DOHH2 (cell line): ENCODE data around the gene TMCC1.

Experiments used
- H3F3A ChIP-seq: fragments of 200-600 bp; sonication (generic), shearing (Covaris generic); 2 replicates; pipeline ENCODE4 v1.6.0; 2016; ENCODE audit warnings: antibody characterized with exemption, mild to moderate bottlenecking; ENCODE audit not compliant: control insufficient read depth, insufficient read depth
- H3K27ac ChIP-seq: fragments of 200-600 bp; sonication (generic); 2 replicates; pipeline ENCODE4 v1.5.1; 2014; ENCODE audit warnings: low read depth, mild to moderate bottlenecking, low read length, moderate library complexity
- H3K27me3 ChIP-seq: fragments of 200-600 bp; sonication (generic); 2 replicates; pipeline ENCODE4 v1.6.1; 2014; ENCODE audit warnings: mild to moderate bottlenecking, low read length, mixed read lengths; ENCODE audit not compliant: control insufficient read depth
- H3K36me3 ChIP-seq: fragments of 200-600 bp; sonication (generic); 2 replicates; pipeline ENCODE4 v1.6.1; 2014; ENCODE audit warnings: mild to moderate bottlenecking, low read length, moderate library complexity, mixed read lengths; ENCODE audit not compliant: control insufficient read depth
- H3K4me1 ChIP-seq: fragments of 200-600 bp; sonication (generic); 2 replicates; pipeline ENCODE4 v1.6.1; 2014; ENCODE audit warnings: mild to moderate bottlenecking, low read length, mixed read lengths; ENCODE audit not compliant: control insufficient read depth
- H3K4me2 ChIP-seq: fragments of 200-600 bp; sonication (generic); 2 replicates; pipeline ENCODE4 v1.6.0; 2014; ENCODE audit warnings: mild to moderate bottlenecking, low read length, moderate library complexity
- H3K4me3 ChIP-seq: fragments of 200-600 bp; sonication (generic); 2 replicates; pipeline ENCODE4 v1.5.1; 2014; ENCODE audit warnings: mild to moderate bottlenecking, low read length, mixed read lengths
- H3K79me2 ChIP-seq: fragments of 200-600 bp; sonication (generic); 2 replicates; pipeline ENCODE4 v1.6.1; 2014; ENCODE audit warnings: mild to moderate bottlenecking, low read length, mixed read lengths; ENCODE audit not compliant: control insufficient read depth
- H3K9me2 ChIP-seq: fragments of 200-600 bp; sonication (generic); replicated peaks from 2 replicates; pipeline ENCODE4 v1.6.1; 2014; ENCODE audit warnings: mild to moderate bottlenecking, low read length, mixed read lengths; ENCODE audit not compliant: control insufficient read depth
- H3K9me3 ChIP-seq: fragments of 200-600 bp; sonication (generic); 2 replicates; pipeline ENCODE4 v1.6.1; 2014; ENCODE audit warnings: antibody characterized with exemption, low read length, mixed read lengths; ENCODE audit not compliant: control insufficient read depth, insufficient read depth
- H4K20me1 ChIP-seq: fragments of 200-600 bp; sonication (generic); 2 replicates; pipeline ENCODE4 v1.6.0; 2014; ENCODE audit warnings: low read depth, mild to moderate bottlenecking, antibody characterized with exemption, low read length, moderate library complexity; ENCODE audit not compliant: control insufficient read depth, insufficient read depth
- CTCF ChIP-seq: fragments of 200-600 bp; sonication (generic); IDR thresholded peaks from one replicate; pipeline ENCODE4 v1.5.1; 2014; ENCODE audit warnings: antibody characterized with exemption, mild to moderate bottlenecking, low read depth, low read length; ENCODE audit not compliant: poor library complexity, severe bottlenecking
- EZH2phosphoT487 ChIP-seq: fragments of 200-600 bp; sonication (generic); IDR thresholded peaks from 2 replicates; pipeline ENCODE4 v1.6.1; 2017; ENCODE audit warnings: borderline replicate concordance, mild to moderate bottlenecking, antibody characterized with exemption, low read length, moderate library complexity, mixed read lengths

The TMCC1 gene

GRCh38 chr3:129749692-129750091 is 143.8 kb downstream of the TMCC1 start:
- Histone ChIP-seq H3F3A (no peaks in the 10 kb centered on the region), H3K4me3 (no peak overlapping the region), H3K79me2 (no peaks in the 10 kb centered on the region), H3K36me3 (no peaks in the 10 kb centered on the region), H3K9me2 (no peaks in the 10 kb centered on the region), H3K9me3 (peaks cover 9% of the 10 kb centered on the region), H3K27ac (no peak overlapping the region), H3K4me1 (no peaks in the 10 kb centered on the region), H3K4me2 (no peak overlapping the region), H3K27me3 (no peaks in the 10 kb centered on the region), H4K20me1 (no peaks in the 10 kb centered on the region; the same call in 1 of the 2 replicates)
- no peak for TF ChIP-seq EZH2phosphoT487
- TF ChIP-seq CTCF = no peak

GRCh38 chr3:129747992-129748391 is 145.5 kb downstream of the TMCC1 start:
- no peaks in the 10 kb centered on the region; the same call in 1 of the 2 replicates for H4K20me1 ChIP-seq
- H3K79me2 ChIP-seq = no peaks in the 10 kb centered on the region
- no peak overlapping the region for H3K4me3 ChIP-seq
- no peak overlapping the region for H3K4me2 ChIP-seq
- H3K27me3 ChIP-seq = no peaks in the 10 kb centered on the region
- no peak for TF ChIP-seq CTCF
- H3K9me3 ChIP-seq = peaks cover 7% of the 10 kb centered on the region
- no peaks in the 10 kb centered on the region for H3F3A ChIP-seq
- no peaks in the 10 kb centered on the region for H3K36me3 ChIP-seq
- no peak overlapping the region for H3K27ac ChIP-seq
- no peaks in the 10 kb centered on the region for H3K9me2 ChIP-seq
- H3K4me1 ChIP-seq = no peaks in the 10 kb centered on the region

DNA sequence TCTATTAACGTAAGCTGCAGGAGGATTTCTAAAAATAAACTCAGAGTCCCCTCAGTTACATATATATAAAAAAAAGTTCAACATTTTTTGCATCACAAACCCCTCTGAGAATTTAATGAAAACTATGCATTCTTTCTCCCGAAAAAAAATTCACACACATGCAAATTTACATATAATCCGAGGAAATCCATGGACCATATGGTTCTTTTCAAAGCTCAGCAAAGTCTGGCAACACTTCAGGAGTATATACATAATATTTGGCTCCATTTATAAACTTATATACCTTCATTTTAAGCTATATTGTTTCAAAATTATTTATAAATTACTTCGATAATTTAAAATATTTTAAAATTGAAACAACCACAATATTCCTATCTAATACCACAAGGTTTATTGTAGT is 146.4 kb downstream of the TMCC1 start:
- Histone ChIP-seq H3K4me2 (no peak overlapping the region), H3K9me3 (no peaks in the 10 kb centered on the region), H3K36me3 (no peaks in the 10 kb centered on the region), H3K4me1 (no peaks in the 10 kb centered on the region), H3K9me2 (no peaks in the 10 kb centered on the region), H4K20me1 (no peaks in the 10 kb centered on the region; the same call in 1 of the 2 replicates), H3K4me3 (no peak overlapping the region), H3K27ac (no peak overlapping the region), H3K79me2 (no peaks in the 10 kb centered on the region), H3K27me3 (no peaks in the 10 kb centered on the region), H3F3A (no peaks in the 10 kb centered on the region)
- TF ChIP-seq EZH2phosphoT487 = no peak
- no peak for TF ChIP-seq CTCF

DNA sequence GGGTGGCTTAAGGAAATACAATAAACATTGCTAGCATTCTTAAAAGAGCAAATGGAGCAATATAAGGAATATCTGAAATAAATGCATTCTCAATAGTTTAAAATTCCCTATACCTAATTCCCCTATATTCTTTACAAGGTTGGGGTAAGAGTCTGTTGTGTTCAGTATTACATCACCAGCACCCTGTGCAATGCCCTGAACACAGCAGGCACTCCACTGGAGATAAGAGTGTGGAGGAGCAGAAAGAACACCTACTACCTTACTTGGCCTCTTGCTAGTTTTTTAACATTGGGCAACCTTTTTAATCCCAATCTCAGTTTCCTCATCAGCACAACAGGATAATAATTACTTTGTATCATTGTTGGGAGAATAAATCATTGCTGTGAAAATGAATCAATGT is 146.9 kb downstream of the TMCC1 start:
- H3K9me2 ChIP-seq = no peaks in the 10 kb centered on the region

More for the DNA sequence above, 146.9 kb downstream of the TMCC1 start:
- H3K27me3 ChIP-seq = no peaks in the 10 kb centered on the region
- no peaks in the 10 kb centered on the region for H3K4me1 ChIP-seq
- H3K4me3 ChIP-seq = no peak overlapping the region
- H3K79me2 ChIP-seq = no peaks in the 10 kb centered on the region
- no peak for TF ChIP-seq EZH2phosphoT487
- no peak for TF ChIP-seq CTCF
- no peaks in the 10 kb centered on the region for H3F3A ChIP-seq
- H3K9me3 ChIP-seq = no peaks in the 10 kb centered on the region
- H3K27ac ChIP-seq = no peak overlapping the region
- H4K20me1 ChIP-seq = no peaks in the 10 kb centered on the region; the same call in 1 of the 2 replicates
- H3K4me2 ChIP-seq = no peak overlapping the region
- no peaks in the 10 kb centered on the region for H3K36me3 ChIP-seq
